C4-2B (cell line): Measurements from ENCODE around the gene ARIH2.

ENCODE experiments used
- ZFX ChIP-seq: fragments of 450-650 bp; IDR thresholded peaks from 2 replicates; pipeline ENCODE4 v1.6.1; 2017
- TF ChIP-seq, protein P1 (sequence below): fragments of 450-650 bp; conservative IDR thresholded peaks from 2 replicates; pipeline ENCODE4 v1.5.1; 2017; ENCODE audit warnings: mild to moderate bottlenecking

GRCh38 chr3:49015765-49016164 is 97.1 kb downstream of the ARIH2 start:
- TF ChIP-seq, protein P1, sequence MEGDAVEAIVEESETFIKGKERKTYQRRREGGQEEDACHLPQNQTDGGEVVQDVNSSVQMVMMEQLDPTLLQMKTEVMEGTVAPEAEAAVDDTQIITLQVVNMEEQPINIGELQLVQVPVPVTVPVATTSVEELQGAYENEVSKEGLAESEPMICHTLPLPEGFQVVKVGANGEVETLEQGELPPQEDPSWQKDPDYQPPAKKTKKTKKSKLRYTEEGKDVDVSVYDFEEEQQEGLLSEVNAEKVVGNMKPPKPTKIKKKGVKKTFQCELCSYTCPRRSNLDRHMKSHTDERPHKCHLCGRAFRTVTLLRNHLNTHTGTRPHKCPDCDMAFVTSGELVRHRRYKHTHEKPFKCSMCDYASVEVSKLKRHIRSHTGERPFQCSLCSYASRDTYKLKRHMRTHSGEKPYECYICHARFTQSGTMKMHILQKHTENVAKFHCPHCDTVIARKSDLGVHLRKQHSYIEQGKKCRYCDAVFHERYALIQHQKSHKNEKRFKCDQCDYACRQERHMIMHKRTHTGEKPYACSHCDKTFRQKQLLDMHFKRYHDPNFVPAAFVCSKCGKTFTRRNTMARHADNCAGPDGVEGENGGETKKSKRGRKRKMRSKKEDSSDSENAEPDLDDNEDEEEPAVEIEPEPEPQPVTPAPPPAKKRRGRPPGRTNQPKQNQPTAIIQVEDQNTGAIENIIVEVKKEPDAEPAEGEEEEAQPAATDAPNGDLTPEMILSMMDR, result no peak
- no peak for TF ChIP-seq ZFX
